CD4-positive, alpha-beta T cell treated with Interleukin-12 subunit alpha and Interleukin-12 subunit beta, for 1 hour (primary cell): ENCODE data around the gene RREB1.
"Not testable (repeated sequence)": the region's sequence is repeated elsewhere in the genome, so short reads cannot be mapped to it uniquely, and the experiment has no call there.

ENCODE experiments used
- DNase-seq: peaks from one replicate; pipeline ENCODE4 v3.0.0-alpha.2; 2020

Gene RREB1

DNA sequence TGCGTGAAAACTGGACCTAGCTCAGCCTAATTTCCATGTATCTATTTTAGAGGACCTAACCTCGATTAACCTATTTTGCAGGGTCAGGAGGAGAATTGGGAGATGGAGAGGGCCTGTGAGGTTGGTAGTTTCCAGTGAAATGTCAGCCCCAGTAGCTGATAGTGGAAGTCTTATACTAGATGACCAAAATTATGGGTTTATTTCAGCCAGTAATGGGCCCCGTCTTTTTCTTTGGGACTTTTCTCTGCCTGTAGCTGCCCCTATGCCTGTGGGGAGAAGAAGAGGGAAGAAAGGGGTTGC, 37.8 kb downstream of the RREB1 start:
- DNase-seq = no peak

DNA sequence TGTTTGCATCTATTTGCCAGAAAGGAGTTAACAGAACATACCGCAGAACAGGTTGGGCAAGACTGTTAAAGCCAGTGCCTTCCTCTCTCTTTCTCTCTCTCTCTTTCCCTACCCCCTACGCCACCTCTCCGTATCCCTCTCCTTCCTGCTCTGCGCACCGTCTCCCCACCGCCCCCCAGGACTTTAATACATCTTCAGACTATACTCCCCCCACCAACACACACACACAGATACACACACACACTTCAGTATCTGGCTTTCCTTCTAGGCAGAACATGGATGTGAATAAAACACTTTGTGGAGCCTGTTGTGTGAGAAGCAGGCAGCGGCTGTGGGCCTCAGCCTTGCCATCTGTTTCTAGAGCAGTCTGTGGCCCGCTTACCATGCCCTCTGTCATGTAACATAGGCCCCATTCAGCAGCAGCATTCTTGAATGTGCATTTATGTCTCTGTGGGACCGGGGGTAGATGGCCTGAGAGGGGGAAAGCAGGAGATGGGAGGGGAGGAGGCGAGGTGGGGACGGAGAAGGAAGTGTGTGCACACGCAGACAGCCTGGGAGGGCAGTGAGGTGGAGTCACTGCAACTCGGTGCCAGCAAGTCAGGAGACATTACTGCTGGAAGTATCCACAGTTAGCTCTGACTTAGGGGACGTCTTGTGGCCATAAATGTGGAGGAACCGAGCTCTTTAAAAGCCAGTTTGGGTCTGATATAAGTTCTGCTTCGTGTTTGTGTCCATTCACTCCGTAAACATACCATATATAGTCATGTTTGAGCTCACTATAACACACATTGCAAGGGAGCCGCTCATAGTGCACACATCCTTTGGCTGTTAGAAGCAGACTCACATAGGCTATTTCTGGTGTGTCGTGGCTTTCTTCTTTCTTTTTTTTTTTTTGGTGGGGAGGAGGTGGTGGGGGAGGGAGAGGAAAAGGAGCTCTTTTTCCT, 38.4 kb downstream of the RREB1 start:
- DNase-seq = no peak

- no peak for DNase-seq
Observed at GRCh38 chr6:7147051-7147671, 39.4 kb downstream of the RREB1 start.

GRCh38 chr6:7148100-7148822, 40.5 kb downstream of the RREB1 start:
- no peak for DNase-seq

DNA sequence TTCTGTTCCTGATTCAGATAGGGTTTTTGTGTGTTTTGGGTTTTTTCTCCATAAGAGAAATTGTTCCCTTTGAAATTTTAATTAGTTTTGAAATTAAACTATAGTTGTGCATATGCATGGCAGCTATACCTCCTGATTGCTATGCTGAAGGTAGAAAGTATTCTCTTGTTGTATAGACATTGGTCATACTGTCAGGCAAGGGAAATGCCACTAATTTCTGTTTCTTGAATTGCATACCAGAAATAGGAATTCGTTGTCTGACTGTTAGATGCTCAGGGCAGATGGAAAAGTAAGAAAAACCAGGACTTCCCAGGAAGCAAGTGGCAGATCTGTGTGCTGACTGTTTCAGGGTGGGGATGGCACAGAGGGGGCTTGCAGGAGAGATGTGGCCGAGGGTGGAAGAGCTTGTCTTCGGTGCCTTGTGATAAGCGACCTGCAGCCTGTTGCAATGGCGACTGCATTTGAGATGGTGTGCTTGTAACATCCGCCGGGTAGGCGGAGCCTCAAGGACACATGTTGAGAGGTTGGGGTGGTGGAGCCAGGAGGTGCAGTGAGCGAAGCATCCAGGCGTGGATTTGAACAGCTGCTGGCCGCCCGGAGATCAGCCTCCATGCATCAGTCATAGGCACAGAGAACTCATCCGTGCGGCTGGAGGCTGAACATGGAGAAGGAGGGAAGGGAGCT, 42.8 kb downstream of the RREB1 start:
- no peak for DNase-seq

- no peak for DNase-seq
Observed at GRCh38 chr6:7151381-7151780, 43.6 kb downstream of the RREB1 start.

GRCh38 chr6:7152462-7152861, 44.7 kb downstream of the RREB1 start:
- no peak for DNase-seq

GRCh38 chr6:7153789-7154188, 46.0 kb downstream of the RREB1 start:
- no peak for DNase-seq

GRCh38 chr6:7154341-7155139, 46.8 kb downstream of the RREB1 start:
- DNase-seq = no peak

GRCh38 chr6:7155871-7156579, 48.3 kb downstream of the RREB1 start:
- DNase-seq = no peak

- no peak for DNase-seq
Observed at GRCh38 chr6:7156643-7157278, 49.0 kb downstream of the RREB1 start.

- DNase-seq = not testable (repeated sequence)
Observed at GRCh38 chr6:7157307-7157706, 49.5 kb downstream of the RREB1 start.

GRCh38 chr6:7157752-7158616, 50.2 kb downstream of the RREB1 start:
- DNase-seq = no peak

- DNase-seq = no peak
Observed at GRCh38 chr6:7159790-7160525, 52.2 kb downstream of the RREB1 start.

DNA sequence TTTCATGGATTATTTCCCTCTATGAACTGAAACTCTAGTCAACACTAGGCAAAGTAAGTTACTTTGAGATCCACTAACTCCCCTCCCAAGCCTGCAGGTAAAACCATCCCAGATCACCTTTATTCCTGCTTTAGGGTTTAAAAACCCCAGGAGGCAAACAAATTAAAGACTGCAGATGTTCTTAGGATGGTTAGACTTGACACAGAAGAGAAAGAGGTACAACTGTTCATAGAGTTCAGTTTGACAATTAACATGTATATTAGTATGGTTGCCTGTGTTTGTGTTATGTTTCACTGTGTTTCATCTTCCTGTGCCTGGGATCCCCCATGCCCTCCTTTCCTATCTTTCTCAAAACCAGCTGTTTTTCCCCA, 53.5 kb downstream of the RREB1 start:
- DNase-seq = no peak

DNA sequence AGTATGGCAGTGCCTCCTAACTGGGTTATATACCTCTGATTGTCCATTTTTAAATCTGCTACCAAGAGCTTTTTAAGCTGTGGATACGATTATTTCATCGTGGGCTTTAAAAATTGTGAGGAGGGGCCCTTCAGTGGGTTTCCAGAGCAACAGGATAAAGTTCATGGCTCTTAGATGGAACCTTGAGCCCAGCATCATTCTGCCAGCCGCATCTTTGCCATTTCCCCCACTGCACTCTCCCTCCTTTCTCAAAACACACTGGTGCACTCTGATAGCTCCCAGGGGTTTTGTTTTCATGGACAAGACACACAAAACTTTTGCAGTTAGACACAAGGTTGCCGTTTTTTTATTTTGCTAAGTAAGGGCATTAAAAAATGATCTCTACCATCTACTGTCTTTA, 54.1 kb downstream of the RREB1 start:
- DNase-seq = no peak

DNA sequence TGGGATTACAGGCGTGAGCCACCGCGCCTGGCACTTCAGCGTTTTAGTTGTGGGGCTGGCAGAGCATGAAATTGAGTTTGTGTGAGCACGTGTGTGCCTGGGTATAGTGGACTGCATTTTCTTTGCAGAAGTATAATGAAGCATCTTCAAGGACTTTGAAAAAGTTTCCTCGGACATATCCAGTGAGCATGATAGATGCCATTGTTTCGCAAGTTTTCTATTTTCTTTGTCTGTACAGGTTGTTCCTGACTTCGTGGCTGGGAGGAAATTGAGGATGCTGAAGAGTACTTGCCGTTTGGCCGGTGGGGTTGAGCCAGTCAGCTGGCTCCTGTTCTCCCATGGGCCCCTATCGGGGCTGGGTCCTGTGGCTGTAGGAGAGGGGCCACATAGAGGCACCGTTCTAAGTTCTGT, 55.9 kb downstream of the RREB1 start:
- DNase-seq = no peak

- no peak for DNase-seq
Observed at GRCh38 chr6:7164536-7165001, 56.8 kb downstream of the RREB1 start.
